ENCODE results near the gene TBCD. TPM values are rescaled to one million over a fixed set of nuclear protein-coding genes. Genes with fewer than 3 reads are reported as not detected.

Gene TBCD
- total RNA-seq, 2 experiments from 2014 or later: 87.8 to 145 TPM

- Histone ChIP-seq H3K4me3 (ENCODE audit: low read depth, low read length, poor library complexity, severe bottlenecking) (no peak overlapping the region), H4K20me1 (ENCODE audit: insufficient read depth, low read length) (no peaks in the 10 kb centered on the region), H3K27ac (ENCODE audit: low read depth, low read length, poor library complexity, severe bottlenecking) (no peak overlapping the region), H3K4me1 (ENCODE audit: insufficient read depth, low read length, poor library complexity, severe bottlenecking) (peaks cover 11% of the 10 kb centered on the region), H2AFZ (ENCODE audit: low read length) (no peak overlapping the region), H3K9me3 (ENCODE audit: low read length) (no peaks in the 10 kb centered on the region), H3K79me2 (ENCODE audit: insufficient read depth, low read depth, low read length) (no peaks in the 10 kb centered on the region), H3K4me2 (ENCODE audit: low read length) (no peak overlapping the region), H3K9me2 (ENCODE audit: insufficient read depth, low read length) (no peaks in the 10 kb centered on the region), H3K36me3 (ENCODE audit: insufficient read depth, low read length) (no peaks in the 10 kb centered on the region)
- BruUV-seq (replicated peaks): no TSS peak
- ChIA-PET CTCF (ENCODE audit: unreplicated experiment) (no interaction called here), POLR2A (no interaction called here)
- TF ChIP-seq CTCF (conservative IDR thresholded peaks at IDR 0.05; ENCODE audit: low read length) (no peak), EZH2phosphoT487 (IDR thresholded peaks at IDR 0.05; ENCODE audit: borderline replicate concordance, low read depth, low read length) (no peak)
- intact Hi-C loops (cut with micrococcal nuclease; ENCODE audit: unreplicated experiment): no loop called here
- DNase-seq (ENCODE audit: low spot score): no peak
Observed at GRCh38 chr17:82703036-82703745, 48.7 kb upstream of the TBCD start.

- CTCF ChIA-PET (ENCODE audit: unreplicated experiment): no interaction called here
- intact Hi-C loops (cut with micrococcal nuclease; ENCODE audit: unreplicated experiment): no loop called here
- Histone ChIP-seq H3K4me2 (ENCODE audit: low read length) (no peak overlapping the region), H2AFZ (ENCODE audit: low read length) (no peak overlapping the region), H4K20me1 (ENCODE audit: insufficient read depth, low read length) (no peaks in the 10 kb centered on the region), H3K36me3 (ENCODE audit: insufficient read depth, low read length) (no peaks in the 10 kb centered on the region), H3K4me1 (ENCODE audit: insufficient read depth, low read length, poor library complexity, severe bottlenecking) (peaks cover 16% of the 10 kb centered on the region), H3K4me3 (ENCODE audit: low read depth, low read length, poor library complexity, severe bottlenecking) (no peak overlapping the region), H3K9me3 (ENCODE audit: low read length) (no peaks in the 10 kb centered on the region), H3K27ac (ENCODE audit: low read depth, low read length, poor library complexity, severe bottlenecking) (no peak overlapping the region), H3K79me2 (ENCODE audit: insufficient read depth, low read depth, low read length) (no peaks in the 10 kb centered on the region), H3K9me2 (ENCODE audit: insufficient read depth, low read length) (no peaks in the 10 kb centered on the region)
- POLR2A ChIA-PET: no interaction called here
- no TSS peak for BruUV-seq (replicated peaks)
- no peak for DNase-seq (ENCODE audit: low spot score)
- TF ChIP-seq EZH2phosphoT487 (IDR thresholded peaks at IDR 0.05; ENCODE audit: borderline replicate concordance, low read depth, low read length) (no peak), CTCF (conservative IDR thresholded peaks at IDR 0.05; ENCODE audit: low read length) (no peak)
Observed at GRCh38 chr17:82703935-82704865, 47.7 kb upstream of the TBCD start.

GRCh38 chr17:82704886-82705285 is 47.0 kb upstream of the TBCD start:
- CTCF ChIA-PET (ENCODE audit: unreplicated experiment): no interaction called here

More at GRCh38 chr17:82704886-82705285, 47.0 kb upstream of the TBCD start:
- no peak overlapping the region for H3K4me3 ChIP-seq (ENCODE audit: low read depth, low read length, poor library complexity, severe bottlenecking)
- peaks cover 22% of the 10 kb centered on the region for H3K4me1 ChIP-seq (ENCODE audit: insufficient read depth, low read length, poor library complexity, severe bottlenecking)
- intact Hi-C loops (cut with micrococcal nuclease; ENCODE audit: unreplicated experiment): no loop called here
- no peak overlapping the region for H2AFZ ChIP-seq (ENCODE audit: low read length)
- no peaks in the 10 kb centered on the region for H4K20me1 ChIP-seq (ENCODE audit: insufficient read depth, low read length)
- H3K36me3 ChIP-seq (ENCODE audit: insufficient read depth, low read length): no peaks in the 10 kb centered on the region
- no TSS peak for BruUV-seq (replicated peaks)
- TF ChIP-seq CTCF (conservative IDR thresholded peaks at IDR 0.05; ENCODE audit: low read length) (no peak), EZH2phosphoT487 (IDR thresholded peaks at IDR 0.05; ENCODE audit: borderline replicate concordance, low read depth, low read length) (no peak)
- H3K4me2 ChIP-seq (ENCODE audit: low read length): no peak overlapping the region
- no peaks in the 10 kb centered on the region for H3K79me2 ChIP-seq (ENCODE audit: insufficient read depth, low read depth, low read length)
- POLR2A ChIA-PET: no interaction called here
- no peak for DNase-seq (ENCODE audit: low spot score)
- no peaks in the 10 kb centered on the region for H3K9me2 ChIP-seq (ENCODE audit: insufficient read depth, low read length)
- H3K27ac ChIP-seq (ENCODE audit: low read depth, low read length, poor library complexity, severe bottlenecking): no peak overlapping the region
- H3K9me3 ChIP-seq (ENCODE audit: low read length): no peaks in the 10 kb centered on the region

All from OCI-LY7 (cell line).